SK-N-SH (cell line): Measurements from ENCODE around the gene LYRM2. TPM values are rescaled to one million over a fixed set of nuclear protein-coding genes. Genes with fewer than 3 reads are reported as not detected.

ENCODE experiments used
- CTCF ChIA-PET: fragments of 300-600, 350-600 bp; formaldehyde crosslinking; extraction: SDS; loops from one replicate; lab custom pipeline; 2021; lab: Yijun Ruan, JAX
- POLR2A ChIA-PET: fragments of 350-600 bp; sonication (Branson Sonifier 250); formaldehyde crosslinking; extraction: SDS; loops from one replicate; lab custom pipeline; 2020; ENCODE audit warnings: antibody characterized with exemption, inconsistent platforms; lab: Yijun Ruan, JAX
- DNase-seq: peaks from one replicate; pipeline ENCODE4 v3.0.0; 2012
- H2AFZ ChIP-seq: fragments of 200-600 bp; sonication (generic); 2 replicates; pipeline ENCODE4 v1.8.1; 2016; ENCODE audit warnings: antibody characterized with exemption, mild to moderate bottlenecking, low read depth
- H3F3A ChIP-seq: fragments of 200-600 bp; sonication (generic); replicated peaks from 2 replicates; pipeline ENCODE3; 2016; ENCODE audit warnings: antibody characterized with exemption, mild to moderate bottlenecking; ENCODE audit not compliant: insufficient read depth
- H3K27ac ChIP-seq, 2 experiments: fragments of 200-500 bp in 1 of 2; fragments of 200-600 bp in 1 of 2; sonication (Bioruptor generic) in 1 of 2; sonication (generic), shearing (Covaris generic) in 1 of 2; 2 replicates each; pipeline versions ENCODE4 v1.5.1 to v1.6.1; 2014 to 2016; ENCODE audit warnings: low read depth in 2 of 2, inconsistent platforms in 1 of 2, low read length in 1 of 2, mild to moderate bottlenecking in 1 of 2, mixed read lengths in 1 of 2
- H3K27me3 ChIP-seq: fragments of 200-600 bp; sonication (generic), shearing (Covaris generic); 2 replicates; pipeline ENCODE4 v1.6.1; 2016; ENCODE audit warnings: mixed run types; ENCODE audit not compliant: insufficient read depth
- H3K36me3 ChIP-seq, 2 experiments: fragments of 200-500 bp in 1 of 2; fragments of 200-600 bp in 1 of 2; sonication (Bioruptor generic) in 1 of 2; sonication (generic) in 1 of 2; replicated peaks in 1 of 2; 2 replicates each; pipeline versions ENCODE3 to v1.5.1; 2014 to 2016; ENCODE audit warnings: low read length in 1 of 2, mild to moderate bottlenecking in 1 of 2; ENCODE audit not compliant: insufficient read depth in 2 of 2, control insufficient read depth in 1 of 2
- H3K4me1 ChIP-seq, 2 experiments: fragments of 200-500 bp in 1 of 2; fragments of 200-600 bp in 1 of 2; sonication (Bioruptor generic) in 1 of 2; sonication (generic), shearing (Covaris generic) in 1 of 2; 2 replicates each; pipeline versions ENCODE4 v1.5.1 to v1.6.1; 2014 to 2016; ENCODE audit warnings: low read depth in 1 of 2, low read length in 1 of 2, mixed run types in 1 of 2; ENCODE audit not compliant: insufficient read depth in 2 of 2, control insufficient read depth in 1 of 2
- H3K4me2 ChIP-seq: fragments of 200-600 bp; sonication (generic), shearing (Covaris generic); 2 replicates; pipeline ENCODE4 v1.6.1; 2017; ENCODE audit warnings: mixed run types
- H3K4me3 ChIP-seq, 2 experiments: fragments of 200-500 bp in 1 of 2; fragments of 200-600 bp in 1 of 2; sonication (Bioruptor generic) in 1 of 2; sonication (generic), shearing (Covaris generic) in 1 of 2; 2 replicates each; pipeline versions ENCODE4 v1.5.1 to v1.8.1; 2014 to 2016; ENCODE audit warnings: low read depth in 2 of 2, inconsistent platforms in 1 of 2, low read length in 1 of 2, mild to moderate bottlenecking in 1 of 2, mixed read lengths in 1 of 2, moderate library complexity in 1 of 2
- H3K79me2 ChIP-seq: fragments of 200-600 bp; sonication (generic); 2 replicates; pipeline ENCODE4 v1.8.1; 2017; ENCODE audit warnings: mild to moderate bottlenecking; ENCODE audit not compliant: insufficient read depth
- H3K9ac ChIP-seq: fragments of 200-600 bp; sonication (generic); 2 replicates; pipeline ENCODE4 v1.6.1; 2017; ENCODE audit warnings: mixed run types
- H3K9me2 ChIP-seq: fragments of 200-600 bp; sonication (generic); 2 replicates; pipeline ENCODE4 v1.6.1; 2017; ENCODE audit warnings: mixed run types
- H3K9me3 ChIP-seq: fragments of 200-600 bp; sonication (generic); 2 replicates; pipeline ENCODE4 v1.6.1; 2017; ENCODE audit warnings: mixed run types, mild to moderate bottlenecking, moderate library complexity
- H4K20me1 ChIP-seq: fragments of 200-600 bp; sonication (generic); 2 replicates; pipeline ENCODE4 v1.6.1; 2017; ENCODE audit warnings: mild to moderate bottlenecking, mixed run types; ENCODE audit not compliant: insufficient read depth
- ELF1 ChIP-seq: IDR thresholded peaks from 2 replicates; pipeline ENCODE4 v1.4.0; 2012
- EP300 ChIP-seq, 2 experiments: IDR thresholded peaks; 2 replicates each; pipeline versions ENCODE4 v1.4.0 to v1.6.1; 2012; ENCODE audit warnings: borderline replicate concordance in 1 of 2, low read depth in 1 of 2, low read length in 1 of 2
- FOSL2 ChIP-seq: IDR thresholded peaks from 2 replicates; pipeline ENCODE4 v1.4.0; 2012; ENCODE audit warnings: low read depth, mild to moderate bottlenecking, moderate library complexity, borderline replicate concordance
- FOXJ3 ChIP-seq: sonication (generic); formaldehyde crosslinking; IDR thresholded peaks from 2 replicates; pipeline ENCODE4 v1.5.1; 2020; ENCODE audit warnings: mild to moderate bottlenecking, missing genetic modification reagents
- FOXM1 ChIP-seq: IDR thresholded peaks from 2 replicates; pipeline ENCODE4 v1.4.0; 2012; ENCODE audit warnings: low read depth, mild to moderate bottlenecking
- GABPA ChIP-seq: IDR thresholded peaks from 2 replicates; pipeline ENCODE4 v1.4.0; 2012; ENCODE audit warnings: low read depth, mild to moderate bottlenecking
- JUND ChIP-seq: IDR thresholded peaks from 2 replicates; pipeline ENCODE4 v1.4.0; 2012
- MXI1 ChIP-seq: IDR thresholded peaks from 2 replicates; pipeline ENCODE4 v1.6.1; 2012; ENCODE audit warnings: mild to moderate bottlenecking, low read depth, low read length, improper control_type of control experiment
- NFIC ChIP-seq: IDR thresholded peaks from 2 replicates; pipeline ENCODE4 v1.4.0; 2012; ENCODE audit warnings: borderline replicate concordance
- RAD21 ChIP-seq: IDR thresholded peaks from 2 replicates; pipeline ENCODE4 v1.6.1; 2012; ENCODE audit warnings: mild to moderate bottlenecking, low read length
- RCOR1 ChIP-seq: fragments of 150-350 bp; IDR thresholded peaks from 2 replicates; pipeline ENCODE4 v1.6.1; 2017; ENCODE audit warnings: antibody characterized with exemption, low read length
- RXRA ChIP-seq: IDR thresholded peaks from 2 replicates; pipeline ENCODE4 v1.4.0; 2012; ENCODE audit warnings: low read depth, mild to moderate bottlenecking, borderline replicate concordance
- SMC3 ChIP-seq: IDR thresholded peaks from 2 replicates; pipeline ENCODE4 v1.6.1; 2012; ENCODE audit warnings: low read depth, low read length, improper control_type of control experiment
- TAF1 ChIP-seq: IDR thresholded peaks from 2 replicates; pipeline ENCODE4 v1.6.1; 2012; ENCODE audit warnings: low read depth, mild to moderate bottlenecking, low read length, moderate library complexity, borderline replicate concordance
- YY1 ChIP-seq: IDR thresholded peaks from 2 replicates; pipeline ENCODE4 v1.4.0; 2012; ENCODE audit warnings: low read depth, mild to moderate bottlenecking
- WGBS: methylation state at CpG from one replicate; pipeline ENCODE4 v1.1.6; 2017; ENCODE audit warnings: low lambda C conversion rate; 5-methylcytosine and 5-hydroxymethylcytosine counted together
- polyA plus RNA-seq, 3 experiments: library from polyadenylated mRNA; depleted of rRNA; stranded (reverse); fragments of >200 nt; gene quantifications; 2 replicates each; pipeline ENCODE4 v1.2.3, GENCODE V29; 2012
- TF ChIP-seq, protein P1 (sequence below): fragments of 150-350 bp; IDR thresholded peaks from 2 replicates; pipeline ENCODE4 v1.6.1; 2016; ENCODE audit warnings: mild to moderate bottlenecking, low read depth, low read length
- TF ChIP-seq, protein P2 (sequence below): IDR thresholded peaks from 2 replicates; pipeline ENCODE4 v1.4.0; 2012; ENCODE audit warnings: low read depth, borderline replicate concordance
- TF ChIP-seq, protein P3 (sequence below): fragments of 200-600 bp; sonication (generic); IDR thresholded peaks from 2 replicates; pipeline ENCODE4 v1.6.1; 2017; ENCODE audit warnings: antibody characterized with exemption, mild to moderate bottlenecking, moderate library complexity
- TF ChIP-seq, protein P4 (sequence below): IDR thresholded peaks from 2 replicates; pipeline ENCODE4 v1.4.0; 2012; ENCODE audit warnings: low read depth
- TF ChIP-seq, protein P5 (sequence below): fragments of 150-350 bp; IDR thresholded peaks from 2 replicates; pipeline ENCODE4 v1.6.1; 2017; ENCODE audit warnings: antibody characterized with exemption, low read length, low read depth, borderline replicate concordance

The LYRM2 gene
- polyA plus RNA-seq, 1 of the 3 experiments (the other 2 are of a cell fraction): 14.5 TPM

DNA sequence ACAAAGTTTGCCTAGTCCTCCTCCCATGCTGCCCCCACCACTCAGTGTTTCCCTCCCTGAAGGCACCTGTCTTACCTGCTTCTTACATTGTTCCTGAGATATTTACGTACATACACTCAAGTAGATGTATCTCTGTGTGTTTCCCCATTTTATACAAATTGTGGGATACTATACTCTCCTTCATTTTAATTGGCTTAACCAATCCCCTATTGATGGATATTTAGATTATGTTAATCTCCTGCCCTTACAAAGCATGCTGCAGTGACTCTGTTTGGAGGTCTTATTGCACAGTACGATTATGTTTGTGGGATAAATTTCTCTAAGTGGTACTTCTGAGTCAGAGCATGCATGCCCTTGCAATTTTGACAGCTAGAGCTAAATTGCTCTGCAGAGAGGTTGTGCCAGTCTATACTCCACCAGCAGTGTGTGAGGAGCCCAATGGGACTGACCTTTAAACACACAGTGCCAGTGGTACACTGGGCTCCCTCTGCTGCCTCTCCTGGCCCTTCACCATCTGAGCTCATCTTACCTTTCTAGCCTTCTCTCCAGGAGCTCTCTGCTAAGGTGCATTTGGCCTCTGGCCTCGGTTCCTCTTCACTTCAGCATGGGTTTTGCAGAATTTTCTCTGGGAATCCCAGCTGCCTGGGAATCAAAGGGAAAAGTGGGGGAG, 57.4 kb downstream of the LYRM2 start:
- H3K79me2 ChIP-seq: no peaks in the 10 kb centered on the region
- no peaks in the 10 kb centered on the region for H3F3A ChIP-seq
- H3K9me3 ChIP-seq: no peaks in the 10 kb centered on the region
- H3K9ac ChIP-seq: no peak overlapping the region
- H4K20me1 ChIP-seq: no peaks in the 10 kb centered on the region
- H3K27ac ChIP-seq: no peak overlapping the region
- H3K4me3 ChIP-seq: no peak overlapping the region
- WGBS: 63% methylated on average over 3 of the region's 3 CpGs
- H3K4me2 ChIP-seq: no peak overlapping the region
- ChIA-PET CTCF (interaction anchor here (1.0 kb wide), 1 partner anchor 11 kb away, joined by 4 read pairs; no protein-coding TSS in a partner anchor), POLR2A (no interaction called here)
- H3K36me3 ChIP-seq: no peaks in the 10 kb centered on the region
- no peak overlapping the region for H2AFZ ChIP-seq
- H3K4me1 ChIP-seq: no peaks in the 10 kb centered on the region
- H3K27me3 ChIP-seq: no peaks in the 10 kb centered on the region
- H3K9me2 ChIP-seq: no peaks in the 10 kb centered on the region
- no peak for DNase-seq
- TF ChIP-seq, protein P1, sequence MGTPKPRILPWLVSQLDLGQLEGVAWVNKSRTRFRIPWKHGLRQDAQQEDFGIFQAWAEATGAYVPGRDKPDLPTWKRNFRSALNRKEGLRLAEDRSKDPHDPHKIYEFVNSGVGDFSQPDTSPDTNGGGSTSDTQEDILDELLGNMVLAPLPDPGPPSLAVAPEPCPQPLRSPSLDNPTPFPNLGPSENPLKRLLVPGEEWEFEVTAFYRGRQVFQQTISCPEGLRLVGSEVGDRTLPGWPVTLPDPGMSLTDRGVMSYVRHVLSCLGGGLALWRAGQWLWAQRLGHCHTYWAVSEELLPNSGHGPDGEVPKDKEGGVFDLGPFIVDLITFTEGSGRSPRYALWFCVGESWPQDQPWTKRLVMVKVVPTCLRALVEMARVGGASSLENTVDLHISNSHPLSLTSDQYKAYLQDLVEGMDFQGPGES: no peak
- TF ChIP-seq, protein P2, sequence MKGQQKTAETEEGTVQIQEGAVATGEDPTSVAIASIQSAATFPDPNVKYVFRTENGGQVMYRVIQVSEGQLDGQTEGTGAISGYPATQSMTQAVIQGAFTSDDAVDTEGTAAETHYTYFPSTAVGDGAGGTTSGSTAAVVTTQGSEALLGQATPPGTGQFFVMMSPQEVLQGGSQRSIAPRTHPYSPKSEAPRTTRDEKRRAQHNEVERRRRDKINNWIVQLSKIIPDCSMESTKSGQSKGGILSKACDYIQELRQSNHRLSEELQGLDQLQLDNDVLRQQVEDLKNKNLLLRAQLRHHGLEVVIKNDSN: no peak
- TF ChIP-seq JUND: no peak
- TF ChIP-seq, protein P3, sequence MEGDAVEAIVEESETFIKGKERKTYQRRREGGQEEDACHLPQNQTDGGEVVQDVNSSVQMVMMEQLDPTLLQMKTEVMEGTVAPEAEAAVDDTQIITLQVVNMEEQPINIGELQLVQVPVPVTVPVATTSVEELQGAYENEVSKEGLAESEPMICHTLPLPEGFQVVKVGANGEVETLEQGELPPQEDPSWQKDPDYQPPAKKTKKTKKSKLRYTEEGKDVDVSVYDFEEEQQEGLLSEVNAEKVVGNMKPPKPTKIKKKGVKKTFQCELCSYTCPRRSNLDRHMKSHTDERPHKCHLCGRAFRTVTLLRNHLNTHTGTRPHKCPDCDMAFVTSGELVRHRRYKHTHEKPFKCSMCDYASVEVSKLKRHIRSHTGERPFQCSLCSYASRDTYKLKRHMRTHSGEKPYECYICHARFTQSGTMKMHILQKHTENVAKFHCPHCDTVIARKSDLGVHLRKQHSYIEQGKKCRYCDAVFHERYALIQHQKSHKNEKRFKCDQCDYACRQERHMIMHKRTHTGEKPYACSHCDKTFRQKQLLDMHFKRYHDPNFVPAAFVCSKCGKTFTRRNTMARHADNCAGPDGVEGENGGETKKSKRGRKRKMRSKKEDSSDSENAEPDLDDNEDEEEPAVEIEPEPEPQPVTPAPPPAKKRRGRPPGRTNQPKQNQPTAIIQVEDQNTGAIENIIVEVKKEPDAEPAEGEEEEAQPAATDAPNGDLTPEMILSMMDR: no peak
- TF ChIP-seq SMC3: no peak
- no peak for TF ChIP-seq FOXM1
- no peak for TF ChIP-seq MXI1
- TF ChIP-seq, protein P4, sequence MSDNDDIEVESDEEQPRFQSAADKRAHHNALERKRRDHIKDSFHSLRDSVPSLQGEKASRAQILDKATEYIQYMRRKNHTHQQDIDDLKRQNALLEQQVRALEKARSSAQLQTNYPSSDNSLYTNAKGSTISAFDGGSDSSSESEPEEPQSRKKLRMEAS: no peak
- no peak for TF ChIP-seq NFIC
- TF ChIP-seq EP300 (IDR thresholded peaks at IDR 0.05; ENCODE audit: borderline replicate concordance in 1 of 2, low read depth in 1 of 2, low read length in 1 of 2): no peak
- TF ChIP-seq FOSL2: no peak
- no peak for TF ChIP-seq GABPA
- TF ChIP-seq, protein P5, sequence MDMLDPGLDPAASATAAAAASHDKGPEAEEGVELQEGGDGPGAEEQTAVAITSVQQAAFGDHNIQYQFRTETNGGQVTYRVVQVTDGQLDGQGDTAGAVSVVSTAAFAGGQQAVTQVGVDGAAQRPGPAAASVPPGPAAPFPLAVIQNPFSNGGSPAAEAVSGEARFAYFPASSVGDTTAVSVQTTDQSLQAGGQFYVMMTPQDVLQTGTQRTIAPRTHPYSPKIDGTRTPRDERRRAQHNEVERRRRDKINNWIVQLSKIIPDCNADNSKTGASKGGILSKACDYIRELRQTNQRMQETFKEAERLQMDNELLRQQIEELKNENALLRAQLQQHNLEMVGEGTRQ: no peak
- TF ChIP-seq FOXJ3 (CRISPR knock-in tag): no peak
- no peak for TF ChIP-seq YY1
- no peak for TF ChIP-seq RAD21
- TF ChIP-seq ELF1: no peak
- TF ChIP-seq RXRA: no peak
- TF ChIP-seq TAF1: no peak
- TF ChIP-seq RCOR1: no peak
